ENCODE results near the gene DEGS2.

Gene DEGS2

GRCh38 chr14:100147181-100147631, 12.2 kb downstream of the DEGS2 start:
- Histone ChIP-seq H3K4me2 (no peak overlapping the region), H3K27ac (no peak overlapping the region), H2AFZ (ENCODE audit: low read depth) (no peak overlapping the region), H3K27me3 (ENCODE audit: insufficient read depth, low read depth) (no peaks in the 10 kb centered on the region), H4K20me1 (ENCODE audit: insufficient read depth) (no peaks in the 10 kb centered on the region), H3K4me1 (ENCODE audit: low read depth, poor library complexity, severe bottlenecking) (no peaks in the 10 kb centered on the region), H3K36me3 (ENCODE audit: insufficient read depth) (no peaks in the 10 kb centered on the region), H3K4me3 (IDR thresholded peaks at IDR 0.05; ENCODE audit: insufficient read depth, low read depth, low read length) (no peak overlapping the region), H3K9ac (no peak overlapping the region), H3K79me2 (ENCODE audit: insufficient read depth, low read depth) (no peaks in the 10 kb centered on the region)
- no peak for TF ChIP-seq CTCF (conservative IDR thresholded peaks at IDR 0.05; ENCODE audit: low read depth, low read length)

- H3K9ac ChIP-seq: no peak overlapping the region
- H3K27me3 ChIP-seq (ENCODE audit: insufficient read depth, low read depth): no peaks in the 10 kb centered on the region
- no peaks in the 10 kb centered on the region for H3K36me3 ChIP-seq (ENCODE audit: insufficient read depth)
- no peaks in the 10 kb centered on the region for H3K4me1 ChIP-seq (ENCODE audit: low read depth, poor library complexity, severe bottlenecking)
- H2AFZ ChIP-seq (ENCODE audit: low read depth): no peak overlapping the region
- no peaks in the 10 kb centered on the region for H3K79me2 ChIP-seq (ENCODE audit: insufficient read depth, low read depth)
- H3K4me3 ChIP-seq (IDR thresholded peaks at IDR 0.05; ENCODE audit: insufficient read depth, low read depth, low read length): no peak overlapping the region
- H3K4me2 ChIP-seq: no peak overlapping the region
- TF ChIP-seq CTCF (conservative IDR thresholded peaks at IDR 0.05; ENCODE audit: low read depth, low read length): no peak
- H3K27ac ChIP-seq: no peak overlapping the region
- no peaks in the 10 kb centered on the region for H4K20me1 ChIP-seq (ENCODE audit: insufficient read depth)
These were observed 12.8 kb downstream of the DEGS2 start for GRCh38 chr14:100146531-100147091.

- no peak overlapping the region for H3K4me2 ChIP-seq
- H3K27ac ChIP-seq: no peak overlapping the region
- H2AFZ ChIP-seq (ENCODE audit: low read depth): no peak overlapping the region
- no peaks in the 10 kb centered on the region for H3K4me1 ChIP-seq (ENCODE audit: low read depth, poor library complexity, severe bottlenecking)
- H3K27me3 ChIP-seq (ENCODE audit: insufficient read depth, low read depth): no peaks in the 10 kb centered on the region
- no peaks in the 10 kb centered on the region for H3K79me2 ChIP-seq (ENCODE audit: insufficient read depth, low read depth)
- no peaks in the 10 kb centered on the region for H4K20me1 ChIP-seq (ENCODE audit: insufficient read depth)
- H3K4me3 ChIP-seq (IDR thresholded peaks at IDR 0.05; ENCODE audit: insufficient read depth, low read depth, low read length): no peak overlapping the region
- TF ChIP-seq CTCF (conservative IDR thresholded peaks at IDR 0.05; ENCODE audit: low read depth, low read length): no peak
- H3K36me3 ChIP-seq (ENCODE audit: insufficient read depth): no peaks in the 10 kb centered on the region
- H3K9ac ChIP-seq: no peak overlapping the region
These were observed 13.6 kb downstream of the DEGS2 start for GRCh38 chr14:100145682-100146464.

GRCh38 chr14:100144996-100145646, 14.3 kb downstream of the DEGS2 start:
- Histone ChIP-seq H3K9ac (no peak overlapping the region), H3K27ac (no peak overlapping the region), H3K4me1 (ENCODE audit: low read depth, poor library complexity, severe bottlenecking) (peaks cover 5% of the 10 kb centered on the region), H3K36me3 (ENCODE audit: insufficient read depth) (no peaks in the 10 kb centered on the region), H3K79me2 (ENCODE audit: insufficient read depth, low read depth) (no peaks in the 10 kb centered on the region), H3K4me2 (no peak overlapping the region), H3K4me3 (IDR thresholded peaks at IDR 0.05; ENCODE audit: insufficient read depth, low read depth, low read length) (no peak overlapping the region), H4K20me1 (ENCODE audit: insufficient read depth) (no peaks in the 10 kb centered on the region), H2AFZ (ENCODE audit: low read depth) (no peak overlapping the region), H3K27me3 (ENCODE audit: insufficient read depth, low read depth) (no peaks in the 10 kb centered on the region)
- TF ChIP-seq CTCF (conservative IDR thresholded peaks at IDR 0.05; ENCODE audit: low read depth, low read length): no peak

Data from KMS-11 (cell line).